ENCODE results near the gene MYDGF.

MYDGF gene

DNA sequence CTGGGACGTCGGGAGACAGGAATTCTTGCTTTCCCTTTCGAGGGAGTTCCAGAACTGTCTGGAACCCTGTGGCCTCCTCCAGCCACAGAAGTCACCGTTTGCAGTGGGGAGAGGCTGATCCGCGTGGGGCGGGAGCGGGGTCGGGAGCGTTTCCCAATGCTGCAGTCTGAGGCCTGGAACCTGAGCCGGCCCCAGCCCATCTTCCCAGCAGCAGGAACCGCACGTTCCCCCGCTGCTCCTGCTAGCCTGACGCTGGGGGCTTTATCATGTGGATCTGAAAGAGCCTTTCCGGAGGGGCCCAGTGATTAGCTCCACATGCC, 40.1 kb upstream of the MYDGF start:
- Histone ChIP-seq H3K9me3 (replicated peaks; ENCODE audit: insufficient read depth, low read length) (no peaks in the 10 kb centered on the region), H4K20me1 (ENCODE audit: insufficient read depth, low read length) (no peaks in the 10 kb centered on the region), H3K36me3 (replicated peaks; ENCODE audit: insufficient read depth, low read length) (0 out of 2 replicates have a peak, but pooled peaks cover 3% of the 10 kb centered on the region), H3K27me3 (replicated peaks; ENCODE audit: insufficient read depth, low read length) (no peaks in the 10 kb centered on the region), H3K79me2 (ENCODE audit: low read length) (0 out of 2 replicates have a peak, but pooled peaks cover 4% of the 10 kb centered on the region), H2AFZ (ENCODE audit: low read length) (no peak overlapping the region), H3K4me2 (ENCODE audit: low read depth, low read length) (no peak overlapping the region), H3K27ac (ENCODE audit: low read length) (no peak overlapping the region), H3K9me2 (replicated peaks; ENCODE audit: insufficient read depth, low read length) (no peaks in the 10 kb centered on the region), H3K9ac (ENCODE audit: low read length) (no peak overlapping the region), H3K4me1 (ENCODE audit: low read length) (no peaks in the 10 kb centered on the region), H3F3A (ENCODE audit: insufficient read depth, low read length) (no peaks in the 10 kb centered on the region), H3K4me3 (ENCODE audit: low read length) (no peak overlapping the region)
- no peak for TF ChIP-seq EZH2phosphoT487 (IDR thresholded peaks at IDR 0.05; ENCODE audit: low read length)
- TF ChIP-seq, protein P1, sequence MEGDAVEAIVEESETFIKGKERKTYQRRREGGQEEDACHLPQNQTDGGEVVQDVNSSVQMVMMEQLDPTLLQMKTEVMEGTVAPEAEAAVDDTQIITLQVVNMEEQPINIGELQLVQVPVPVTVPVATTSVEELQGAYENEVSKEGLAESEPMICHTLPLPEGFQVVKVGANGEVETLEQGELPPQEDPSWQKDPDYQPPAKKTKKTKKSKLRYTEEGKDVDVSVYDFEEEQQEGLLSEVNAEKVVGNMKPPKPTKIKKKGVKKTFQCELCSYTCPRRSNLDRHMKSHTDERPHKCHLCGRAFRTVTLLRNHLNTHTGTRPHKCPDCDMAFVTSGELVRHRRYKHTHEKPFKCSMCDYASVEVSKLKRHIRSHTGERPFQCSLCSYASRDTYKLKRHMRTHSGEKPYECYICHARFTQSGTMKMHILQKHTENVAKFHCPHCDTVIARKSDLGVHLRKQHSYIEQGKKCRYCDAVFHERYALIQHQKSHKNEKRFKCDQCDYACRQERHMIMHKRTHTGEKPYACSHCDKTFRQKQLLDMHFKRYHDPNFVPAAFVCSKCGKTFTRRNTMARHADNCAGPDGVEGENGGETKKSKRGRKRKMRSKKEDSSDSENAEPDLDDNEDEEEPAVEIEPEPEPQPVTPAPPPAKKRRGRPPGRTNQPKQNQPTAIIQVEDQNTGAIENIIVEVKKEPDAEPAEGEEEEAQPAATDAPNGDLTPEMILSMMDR (IDR thresholded peaks at IDR 0.05; ENCODE audit: low read length), result no peak
- no peak for DNase-seq

DNA sequence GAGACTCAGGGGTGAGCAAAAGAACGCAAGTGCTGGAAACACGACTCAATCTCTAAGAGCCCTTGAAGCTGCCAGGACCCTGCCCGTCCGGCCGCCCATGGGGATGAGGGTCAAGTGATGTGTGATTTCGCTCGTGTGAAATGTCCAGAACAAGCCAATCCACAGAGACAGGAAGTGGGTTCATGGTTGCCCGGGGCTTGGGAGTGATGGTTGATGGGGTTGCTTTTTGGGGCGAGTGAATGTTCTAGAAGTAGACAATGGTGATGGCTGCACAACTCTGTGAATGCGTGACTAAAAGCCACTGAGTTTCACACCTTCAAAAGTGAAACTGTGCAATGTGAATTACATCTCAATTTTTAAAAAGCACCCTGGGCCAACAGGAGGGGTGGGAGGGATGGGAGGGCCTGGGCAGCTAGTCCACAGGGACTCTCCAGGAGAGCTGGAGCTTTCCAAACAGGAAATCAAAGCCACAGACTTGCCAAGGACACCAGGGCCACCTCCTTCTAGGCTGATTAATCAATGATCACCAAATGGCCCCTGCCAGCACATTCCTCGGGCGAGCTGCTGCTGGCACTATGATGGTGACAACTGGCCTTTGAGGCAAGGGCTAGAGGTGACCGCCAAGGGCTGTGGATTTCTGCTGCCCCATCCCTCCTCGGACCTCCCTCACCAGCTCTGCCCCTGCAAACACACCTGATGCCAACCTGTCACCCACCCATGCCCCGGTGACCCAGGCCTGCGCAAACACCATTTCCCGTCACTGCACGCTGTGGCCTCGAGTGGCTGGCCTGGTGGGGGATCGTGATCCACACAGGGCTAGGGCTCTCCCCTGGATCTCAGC, 39.5 kb upstream of the MYDGF start:
- Histone ChIP-seq H3K4me1 (ENCODE audit: low read length) (no peaks in the 10 kb centered on the region), H3K9me2 (replicated peaks; ENCODE audit: insufficient read depth, low read length) (no peaks in the 10 kb centered on the region), H3K27me3 (replicated peaks; ENCODE audit: insufficient read depth, low read length) (no peaks in the 10 kb centered on the region), H3K79me2 (ENCODE audit: low read length) (0 out of 2 replicates have a peak, but pooled peaks cover 4% of the 10 kb centered on the region), H3K36me3 (replicated peaks; ENCODE audit: insufficient read depth, low read length) (0 out of 2 replicates have a peak, but pooled peaks cover 3% of the 10 kb centered on the region), H2AFZ (ENCODE audit: low read length) (no peak overlapping the region), H4K20me1 (ENCODE audit: insufficient read depth, low read length) (no peaks in the 10 kb centered on the region), H3K9ac (ENCODE audit: low read length) (no peak overlapping the region), H3K9me3 (replicated peaks; ENCODE audit: insufficient read depth, low read length) (no peaks in the 10 kb centered on the region), H3K4me2 (ENCODE audit: low read depth, low read length) (no peak overlapping the region), H3F3A (ENCODE audit: insufficient read depth, low read length) (no peaks in the 10 kb centered on the region), H3K27ac (ENCODE audit: low read length) (no peak overlapping the region), H3K4me3 (ENCODE audit: low read length) (no peak overlapping the region)
- no peak for TF ChIP-seq EZH2 (optimal IDR thresholded peaks at IDR 0.05; ENCODE audit: low read depth, low read length)
- TF ChIP-seq, protein P1 (IDR thresholded peaks at IDR 0.05; ENCODE audit: low read length), result no peak
- no peak for TF ChIP-seq EZH2phosphoT487 (IDR thresholded peaks at IDR 0.05; ENCODE audit: low read length)
- no peak for DNase-seq

DNA sequence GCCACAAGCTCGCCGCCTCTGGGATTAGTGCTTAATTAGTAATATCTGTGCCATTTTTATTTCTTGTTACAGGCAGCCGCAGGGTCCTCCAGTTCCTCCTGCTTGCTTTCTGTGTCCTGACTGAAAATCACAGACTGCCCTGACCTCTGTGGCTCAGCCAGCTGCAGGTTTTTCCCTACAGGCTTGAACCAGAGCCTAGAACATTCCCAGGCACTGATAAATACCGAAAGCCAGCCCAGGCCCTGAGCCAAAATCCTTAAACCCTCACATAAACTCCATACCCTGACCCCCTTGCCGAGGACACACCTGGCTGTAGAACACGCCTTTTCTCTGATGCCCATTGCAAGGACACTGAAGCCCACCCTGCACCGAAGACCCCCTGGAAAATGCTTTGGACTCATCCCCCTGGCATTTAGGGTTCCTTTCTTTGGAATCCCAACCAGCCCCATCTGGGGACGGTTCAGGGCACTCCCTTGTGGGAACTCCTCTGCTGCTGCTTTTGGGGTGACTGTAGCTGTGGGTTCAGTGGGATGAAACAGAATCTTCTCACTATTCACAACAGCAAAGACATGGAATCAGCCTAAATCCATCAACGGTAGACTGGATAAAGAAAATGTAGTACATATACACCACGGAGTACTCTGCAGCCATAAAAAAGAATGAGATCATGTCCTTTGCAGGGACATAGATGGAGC, 38.0 kb upstream of the MYDGF start:
- Histone ChIP-seq H2AFZ (ENCODE audit: low read length) (no peak overlapping the region), H3F3A (ENCODE audit: insufficient read depth, low read length) (no peaks in the 10 kb centered on the region), H3K79me2 (ENCODE audit: low read length) (0 out of 2 replicates have a peak, but pooled peaks cover 4% of the 10 kb centered on the region), H3K36me3 (replicated peaks; ENCODE audit: insufficient read depth, low read length) (0 out of 2 replicates have a peak, but pooled peaks cover 1% of the 10 kb centered on the region), H3K4me1 (ENCODE audit: low read length) (no peaks in the 10 kb centered on the region), H3K9ac (ENCODE audit: low read length) (no peak overlapping the region), H4K20me1 (ENCODE audit: insufficient read depth, low read length) (no peaks in the 10 kb centered on the region), H3K9me2 (replicated peaks; ENCODE audit: insufficient read depth, low read length) (no peaks in the 10 kb centered on the region), H3K27me3 (replicated peaks; ENCODE audit: insufficient read depth, low read length) (no peaks in the 10 kb centered on the region), H3K4me2 (ENCODE audit: low read depth, low read length) (no peak overlapping the region), H3K4me3 (ENCODE audit: low read length) (no peak overlapping the region), H3K9me3 (replicated peaks; ENCODE audit: insufficient read depth, low read length) (no peaks in the 10 kb centered on the region), H3K27ac (ENCODE audit: low read length) (no peak overlapping the region)
- TF ChIP-seq EZH2phosphoT487 (IDR thresholded peaks at IDR 0.05; ENCODE audit: low read length), result no peak
- TF ChIP-seq, protein P1 (IDR thresholded peaks at IDR 0.05; ENCODE audit: low read length), result no peak
- TF ChIP-seq EZH2 (optimal IDR thresholded peaks at IDR 0.05; ENCODE audit: low read depth, low read length), result no peak
- no peak for DNase-seq

All from MM.1S (cell line).